SHP77 (cell line): ENCODE results near the gene USPL1.
"Not testable (repeated sequence)": the region's sequence is repeated elsewhere in the genome, so short reads cannot be mapped to it uniquely, and the experiment has no call there.

Experiments used
- DNase-seq, 2 experiments: peaks; one replicate each; lab custom pipeline; 2025; lab: John Stamatoyannopoulos, UW

Gene USPL1

DNA sequence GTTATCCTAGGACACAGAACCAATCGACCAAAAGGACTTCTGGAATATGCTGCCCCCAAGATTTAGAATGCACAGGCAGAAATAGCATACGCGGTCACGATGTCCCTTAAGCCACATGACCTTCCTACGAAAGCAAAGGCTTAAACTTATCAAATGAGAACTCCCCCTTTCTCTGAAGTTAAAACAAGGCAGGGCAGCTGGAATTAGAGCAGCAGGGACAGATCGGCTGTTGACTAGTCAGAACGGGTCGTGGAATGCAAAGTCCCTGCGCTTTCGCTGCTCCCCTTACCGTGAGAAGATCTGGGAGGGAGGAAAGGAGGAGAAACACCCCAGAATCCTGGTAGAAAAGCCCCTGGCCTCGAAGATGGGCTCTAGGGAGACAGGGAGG, 799 bp upstream of the USPL1 start:
- peak; percentile 62 to 64 for DNase-seq

- no peak for DNase-seq
Observed at GRCh38 chr13:30618186-30618929, 638 bp downstream of the USPL1 start.

- DNase-seq: no peak
Observed at GRCh38 chr13:30618930-30619279, 1.2 kb downstream of the USPL1 start.

DNA sequence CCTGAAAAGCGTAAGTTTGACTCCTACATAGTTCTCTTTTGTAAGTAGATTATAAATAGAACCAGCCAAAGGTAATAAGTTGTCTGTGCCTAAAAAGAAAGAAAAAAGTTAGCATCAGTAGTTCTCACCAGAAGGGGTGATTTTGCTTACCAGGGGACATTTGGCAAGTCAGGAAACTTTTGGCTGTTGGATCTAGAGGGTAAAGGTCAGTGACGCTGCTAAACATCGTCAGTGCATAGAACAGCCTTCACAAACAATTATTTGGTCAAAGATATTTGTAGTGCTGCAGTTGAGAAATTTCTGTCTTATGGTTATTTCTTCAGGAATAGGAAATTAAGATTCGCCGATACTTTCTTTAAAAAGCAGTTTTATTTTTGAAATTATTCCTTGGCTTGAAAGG, 2.0 kb downstream of the USPL1 start:
- DNase-seq: no peak

DNA sequence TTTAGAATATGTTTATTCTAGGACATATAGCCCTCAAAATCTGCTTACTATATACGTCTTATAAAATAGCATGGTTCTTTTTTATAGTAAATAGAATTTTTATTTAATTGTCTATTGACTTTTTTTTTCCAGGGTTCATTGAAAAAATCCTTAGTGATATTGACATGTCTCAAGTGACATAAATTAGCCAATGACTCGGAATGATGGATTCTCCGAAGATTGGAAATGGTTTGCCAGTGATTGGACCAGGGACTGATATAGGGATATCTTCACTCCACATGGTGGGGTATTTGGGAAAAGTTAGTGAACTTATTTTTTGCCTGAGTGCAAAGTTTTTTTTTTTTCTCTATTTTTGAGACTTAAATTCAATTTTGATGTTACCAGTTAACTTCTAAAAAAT, 3.2 kb downstream of the USPL1 start:
- DNase-seq: no peak

- no peak for DNase-seq
Observed at GRCh38 chr13:30622551-30622950, 4.8 kb downstream of the USPL1 start.

DNA sequence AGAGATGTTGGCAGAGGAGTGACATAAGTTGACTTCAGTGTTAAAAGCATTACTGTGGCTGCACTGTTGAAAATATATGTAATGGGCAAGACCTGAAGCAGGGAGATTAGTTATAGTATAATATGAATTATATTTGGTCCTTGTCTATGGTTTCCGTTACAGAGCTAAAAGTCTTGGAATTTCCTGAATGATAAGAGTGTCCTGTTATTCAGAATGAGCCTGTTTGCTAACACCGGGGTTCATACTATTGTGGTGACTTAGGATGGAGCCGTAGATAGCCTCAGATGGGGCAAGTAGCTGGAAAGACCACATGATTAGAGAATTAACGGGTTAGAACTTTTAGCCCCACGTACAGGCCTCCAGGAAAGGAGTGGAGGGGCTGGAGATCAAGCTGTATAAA, 5.7 kb downstream of the USPL1 start:
- DNase-seq: no peak

DNA sequence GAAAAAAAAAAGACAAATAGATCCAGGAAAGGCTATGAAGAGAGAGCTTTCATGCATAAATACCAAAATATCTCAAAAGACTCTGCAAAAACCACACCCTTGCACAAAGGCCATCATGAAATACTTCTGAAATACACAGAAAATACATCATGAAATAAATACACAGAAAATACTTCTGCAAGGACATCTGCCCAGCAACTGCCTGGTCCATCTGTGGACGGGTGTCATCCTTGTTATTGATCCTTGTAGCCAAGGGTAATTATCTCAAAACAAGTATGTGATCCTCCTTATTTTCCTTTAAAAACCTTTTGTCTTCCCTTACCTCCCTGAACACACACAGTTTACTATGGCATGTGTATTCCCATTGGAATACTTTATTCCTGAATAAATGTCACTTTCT, 6.9 kb downstream of the USPL1 start:
- DNase-seq: no peak

- no peak for DNase-seq
Observed at GRCh38 chr13:30629527-30629926, 11.8 kb downstream of the USPL1 start.

DNA sequence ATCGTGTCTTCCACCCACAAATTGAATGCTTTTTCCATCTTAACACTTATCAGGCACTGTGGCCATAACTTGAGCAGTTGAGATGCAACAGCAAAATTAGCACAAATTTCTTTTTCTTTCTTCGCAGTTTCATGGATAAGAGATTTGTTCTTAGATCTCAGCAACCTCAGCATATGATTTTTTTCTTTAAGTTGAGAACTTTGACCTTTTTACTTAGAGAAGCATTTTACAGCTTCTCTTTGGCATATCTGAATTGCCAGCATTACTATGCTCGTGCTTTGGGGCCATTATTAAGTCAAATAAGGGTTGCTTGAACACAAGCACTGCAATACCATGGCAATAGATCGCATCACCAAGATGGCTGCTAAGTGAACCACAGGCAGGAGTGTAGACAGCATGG, 16.1 kb downstream of the USPL1 start:
- DNase-seq: no peak

- DNase-seq: no peak
Observed at GRCh38 chr13:30634838-30635237, 17.1 kb downstream of the USPL1 start.

- no peak for DNase-seq
Observed at GRCh38 chr13:30638301-30638700, 20.6 kb downstream of the USPL1 start.

GRCh38 chr13:30639671-30640070, 22.0 kb downstream of the USPL1 start:
- no peak for DNase-seq

DNA sequence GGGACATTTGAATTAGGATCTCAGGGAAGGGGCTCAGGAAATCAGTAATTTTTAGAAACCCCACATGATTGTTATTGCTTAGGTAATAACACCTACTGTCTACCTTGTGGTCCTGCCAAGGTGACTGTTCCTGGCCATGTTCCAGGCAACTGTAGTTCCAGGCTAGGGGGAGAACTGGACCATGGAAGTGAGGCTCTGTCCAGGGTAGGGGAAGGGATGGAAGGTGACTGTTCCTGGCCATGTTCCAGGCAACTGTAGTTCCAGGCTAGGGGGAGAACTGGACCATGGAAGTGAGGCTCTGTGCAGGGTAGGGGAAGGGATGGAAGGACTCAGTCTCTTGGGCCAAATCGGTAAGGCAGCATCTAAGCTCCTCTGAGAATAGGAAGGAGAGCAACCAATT, 23.5 kb downstream of the USPL1 start:
- DNase-seq: not testable (repeated sequence)

GRCh38 chr13:30645629-30646028, 27.9 kb downstream of the USPL1 start:
- no peak for DNase-seq

DNA sequence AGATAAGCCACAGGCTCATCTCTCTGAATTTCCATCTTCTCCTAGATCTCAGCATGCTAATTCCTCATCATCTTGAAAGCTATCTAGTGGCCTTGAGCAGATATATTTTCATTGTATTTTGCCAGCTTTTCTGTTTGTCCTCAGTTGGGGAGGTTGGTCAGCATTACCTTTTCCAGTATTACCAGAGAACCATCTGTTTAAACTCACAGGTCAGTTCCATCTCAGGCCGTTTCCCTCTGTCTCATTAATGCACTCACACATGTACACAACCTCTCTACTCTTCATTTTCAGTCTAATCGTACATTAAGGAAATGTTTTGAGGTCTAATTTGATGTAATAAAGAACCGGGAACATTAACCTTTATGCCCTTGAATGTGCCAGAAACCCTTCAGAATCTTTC, 29.7 kb downstream of the USPL1 start:
- DNase-seq: no peak

- no peak for DNase-seq
Observed at GRCh38 chr13:30647824-30648521, 30.3 kb downstream of the USPL1 start.

- no peak for DNase-seq
Observed at GRCh38 chr13:30648522-30649012, 30.8 kb downstream of the USPL1 start.

DNA sequence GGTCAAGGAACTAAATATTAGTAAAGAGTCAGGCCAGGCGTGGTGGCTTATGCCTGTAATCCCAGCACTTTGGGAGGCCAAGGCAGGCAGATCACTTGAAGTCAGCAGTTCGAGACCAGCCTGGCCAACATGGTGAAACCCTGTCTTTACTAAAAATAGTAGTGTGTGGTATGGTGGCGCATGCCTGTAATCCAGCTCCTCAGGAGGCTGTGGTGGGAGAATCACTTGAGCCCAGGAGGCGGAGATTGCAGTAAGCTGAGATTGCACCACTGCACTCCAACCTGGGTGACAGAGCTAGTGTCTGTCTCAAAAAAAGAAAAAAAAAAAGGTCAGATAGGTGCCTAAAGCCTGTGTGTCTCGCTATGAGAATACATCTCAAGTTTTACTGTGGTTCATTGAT, 33.9 kb downstream of the USPL1 start:
- DNase-seq: not testable (repeated sequence)

DNA sequence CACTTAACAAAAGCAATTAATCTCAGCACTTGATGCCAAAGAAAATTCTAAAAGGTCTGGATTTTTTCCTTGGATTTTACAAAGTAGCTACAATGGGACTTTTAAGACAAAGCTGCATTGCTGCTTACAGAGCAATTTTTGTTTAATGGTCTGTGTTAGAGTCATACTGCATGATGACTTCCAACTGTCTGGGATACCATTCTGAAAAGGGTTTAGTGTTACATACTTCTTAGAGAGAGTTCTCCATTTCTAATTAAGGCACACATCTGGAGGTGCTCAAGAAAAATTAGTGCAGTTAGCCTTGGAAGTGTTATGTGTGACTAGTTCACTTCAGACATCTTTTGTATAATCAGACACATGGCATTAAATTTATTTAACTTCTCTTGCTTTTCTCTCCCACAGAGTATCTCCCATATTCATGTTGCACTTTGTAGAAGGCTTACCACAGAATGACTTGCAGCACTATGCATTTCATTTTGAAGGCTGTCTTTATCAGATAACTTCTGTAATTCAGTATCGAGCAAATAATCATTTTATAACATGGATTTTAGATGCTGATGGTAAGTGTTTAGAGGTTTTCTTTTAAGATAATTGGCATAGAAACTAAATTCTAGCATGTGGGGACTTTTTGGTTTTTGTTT, 35.1 kb downstream of the USPL1 start:
- DNase-seq: no peak

GRCh38 chr13:30654430-30654829, 36.7 kb downstream of the USPL1 start:
- DNase-seq: no peak

GRCh38 chr13:30656178-30656577, 38.5 kb downstream of the USPL1 start:
- no peak for DNase-seq

GRCh38 chr13:30659980-30660379, 42.3 kb downstream of the USPL1 start:
- no peak for DNase-seq
